Measurements from ENCODE around the gene ATP10B.

- TF ChIP-seq CTCF (IDR thresholded peaks at IDR 0.05) (no peak), REST (IDR thresholded peaks at IDR 0.05; ENCODE audit: insufficient read depth in 1 of 2, low read depth in 2 of 2, low read length in 1 of 2) (no peak), SIN3A (IDR thresholded peaks at IDR 0.05; ENCODE audit: borderline replicate concordance, insufficient read depth, low read depth, low read length) (no peak), POLR2AphosphoS5 (IDR thresholded peaks at IDR 0.05; ENCODE audit: low read depth, low read length) (no peak)
Observed at GRCh38 chr5:160539431-160539830, 312.6 kb downstream of the ATP10B start.
